H1 (cell line): ENCODE measurements around the gene SPACA4. TPM values are rescaled to one million over a fixed set of nuclear protein-coding genes. Genes with fewer than 3 reads are reported as not detected.

Experiments
- BRCA1 ChIP-seq: IDR thresholded peaks from 2 replicates; pipeline ENCODE4 v1.6.1; 2012; ENCODE audit warnings: low read depth, low read length, improper control_type of control experiment
- CEBPB ChIP-seq: IDR thresholded peaks from 2 replicates; pipeline ENCODE4 v1.6.1; 2012; ENCODE audit warnings: low read depth, low read length
- CHD1 ChIP-seq: IDR thresholded peaks from 2 replicates; pipeline ENCODE4 v1.6.1; 2012; ENCODE audit warnings: low read depth, low read length, improper control_type of control experiment
- CHD2 ChIP-seq: IDR thresholded peaks from 2 replicates; pipeline ENCODE4 v1.6.1; 2012; ENCODE audit warnings: low read length, improper control_type of control experiment
- CREB1 ChIP-seq: IDR thresholded peaks from 2 replicates; pipeline ENCODE4 v1.6.1; 2012; ENCODE audit warnings: inconsistent platforms
- EZH2 ChIP-seq: fragments of 200-600 bp; sonication (generic); IDR thresholded peaks from 2 replicates; pipeline ENCODE4 v1.7.1; 2012; ENCODE audit warnings: low read depth, mild to moderate bottlenecking, moderate library complexity, low read length, inconsistent platforms; ENCODE audit not compliant: severe bottlenecking
- FOSL1 ChIP-seq: IDR thresholded peaks from 2 replicates; pipeline ENCODE4 v1.6.1; 2011; ENCODE audit warnings: mild to moderate bottlenecking, low read depth, low read length, moderate library complexity; ENCODE audit not compliant: insufficient read depth
- GTF2F1 ChIP-seq: IDR thresholded peaks from 2 replicates; pipeline ENCODE4 v1.6.1; 2012; ENCODE audit warnings: low read depth, low read length, improper control_type of control experiment, borderline replicate concordance
- HDAC2 ChIP-seq, 2 experiments: fragments of 300-600 bp in 1 of 2; sonication (generic) in 1 of 2; IDR thresholded peaks; 2 replicates each; pipeline ENCODE4 v1.6.1; 2011 to 2012; ENCODE audit warnings: low read depth in 2 of 2, low read length in 2 of 2, mild to moderate bottlenecking in 2 of 2, moderate library complexity in 2 of 2, borderline replicate concordance in 1 of 2, inconsistent platforms in 1 of 2
- HDAC6 ChIP-seq: IDR thresholded peaks from one replicate; pipeline ENCODE4 v1.7.1; 2012; ENCODE audit warnings: low read depth, mild to moderate bottlenecking, inconsistent platforms, low read length, moderate library complexity
- SP1 ChIP-seq: IDR thresholded peaks from 2 replicates; pipeline ENCODE4 v1.6.1; 2011; ENCODE audit warnings: low read depth, low read length
- TBP ChIP-seq: IDR thresholded peaks from 2 replicates; pipeline ENCODE4 v1.6.1; 2011; ENCODE audit warnings: low read depth, low read length, improper control_type of control experiment
- TCF12 ChIP-seq: IDR thresholded peaks from 2 replicates; pipeline ENCODE4 v1.6.1; 2011; ENCODE audit warnings: low read depth, mild to moderate bottlenecking, low read length
- TEAD4 ChIP-seq: IDR thresholded peaks from 2 replicates; pipeline ENCODE4 v1.6.1; 2012; ENCODE audit warnings: low read depth, low read length, inconsistent platforms, mixed read lengths
- polyA plus RNA-seq, 7 experiments: library from polyadenylated mRNA; depleted of rRNA in 3 of 7; stranded (reverse) in 5 of 7; unstranded in 2 of 7; fragments of >200 nt in 5 of 7; fragments of 200-250 nt in 2 of 7; gene quantifications; 1 replicate in 5 of 7; 2 replicates in 1 of 7; 4 replicates in 1 of 7; pipeline versions ENCODE4 v1.2.1 to v1.2.3, GENCODE V29; 2011 to 2013; ENCODE audit warnings: missing spikeins in 2 of 7, mixed read lengths in 2 of 7
- total RNA-seq: library from RNA; stranded (reverse); fragmentation: NEBNext Ultra II Directional; extraction: Animal tissue kit (Norgen Biotek cat#: 25700); gene quantifications from 2 replicates; pipeline ENCODE4 v1.2.1, GENCODE V29; 2021
- TF ChIP-seq, protein P1 (sequence below): IDR thresholded peaks from 2 replicates; pipeline ENCODE4 v1.6.1; 2012; ENCODE audit warnings: inconsistent platforms
- TF ChIP-seq, protein P2 (sequence below): IDR thresholded peaks from 2 replicates; pipeline ENCODE4 v1.6.1; 2011; ENCODE audit warnings: low read length, improper control_type of control experiment
- TF ChIP-seq, protein P3 (sequence below): IDR thresholded peaks from 2 replicates; pipeline ENCODE4 v1.6.1; 2011; ENCODE audit warnings: low read depth, mild to moderate bottlenecking, low read length; ENCODE audit not compliant: insufficient read depth

Gene SPACA4
- total and polyA plus RNA-seq, 2 of the 8 experiments (the other 6 are each of a cell fraction or from before 2014, with no cell fraction given), result not detected

GRCh38 chr19:48646722-48647216 is 40.2 kb downstream of the SPACA4 start (continued):
- TF ChIP-seq TEAD4, result 0 out of 2 replicates have a peak, but pooled peaks have one; percentile 26
- TF ChIP-seq HDAC2 (IDR thresholded peaks at IDR 0.05; ENCODE audit: borderline replicate concordance in 1 of 2, low read depth in 2 of 2, low read length in 2 of 2), result no peak
- peak; percentile 66; the same call in 1 of the 2 replicates for TF ChIP-seq CREB1
- no peak for TF ChIP-seq FOSL1
- TF ChIP-seq HDAC6, result no peak
- TF ChIP-seq CHD2, result no peak
- TF ChIP-seq, protein P1, sequence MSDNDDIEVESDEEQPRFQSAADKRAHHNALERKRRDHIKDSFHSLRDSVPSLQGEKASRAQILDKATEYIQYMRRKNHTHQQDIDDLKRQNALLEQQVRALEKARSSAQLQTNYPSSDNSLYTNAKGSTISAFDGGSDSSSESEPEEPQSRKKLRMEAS, result peak; percentile 48; the same call in 1 of the 2 replicates
- no peak for TF ChIP-seq BRCA1
- TF ChIP-seq TBP, result peak; percentile 12; the same call in 1 of the 2 replicates
- TF ChIP-seq EZH2, result no peak
- no peak for TF ChIP-seq GTF2F1
- no peak for TF ChIP-seq CEBPB
- TF ChIP-seq, protein P2, sequence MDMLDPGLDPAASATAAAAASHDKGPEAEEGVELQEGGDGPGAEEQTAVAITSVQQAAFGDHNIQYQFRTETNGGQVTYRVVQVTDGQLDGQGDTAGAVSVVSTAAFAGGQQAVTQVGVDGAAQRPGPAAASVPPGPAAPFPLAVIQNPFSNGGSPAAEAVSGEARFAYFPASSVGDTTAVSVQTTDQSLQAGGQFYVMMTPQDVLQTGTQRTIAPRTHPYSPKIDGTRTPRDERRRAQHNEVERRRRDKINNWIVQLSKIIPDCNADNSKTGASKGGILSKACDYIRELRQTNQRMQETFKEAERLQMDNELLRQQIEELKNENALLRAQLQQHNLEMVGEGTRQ, result no peak
- 0 out of 2 replicates have a peak, but pooled peaks have one; percentile 40 for TF ChIP-seq TCF12
- peak; percentile 73 for TF ChIP-seq SP1
- TF ChIP-seq CHD1, result no peak
- TF ChIP-seq, protein P3, sequence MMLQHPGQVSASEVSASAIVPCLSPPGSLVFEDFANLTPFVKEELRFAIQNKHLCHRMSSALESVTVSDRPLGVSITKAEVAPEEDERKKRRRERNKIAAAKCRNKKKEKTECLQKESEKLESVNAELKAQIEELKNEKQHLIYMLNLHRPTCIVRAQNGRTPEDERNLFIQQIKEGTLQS, result no peak
